ENCODE data around the gene ASPA. TPM values are rescaled to one million over a fixed set of nuclear protein-coding genes. Genes with fewer than 3 reads are reported as not detected.

ASPA gene
- polyA plus RNA-seq, 1 of the 3 experiments (the other 2 are of a cell fraction), result not detected

DNA sequence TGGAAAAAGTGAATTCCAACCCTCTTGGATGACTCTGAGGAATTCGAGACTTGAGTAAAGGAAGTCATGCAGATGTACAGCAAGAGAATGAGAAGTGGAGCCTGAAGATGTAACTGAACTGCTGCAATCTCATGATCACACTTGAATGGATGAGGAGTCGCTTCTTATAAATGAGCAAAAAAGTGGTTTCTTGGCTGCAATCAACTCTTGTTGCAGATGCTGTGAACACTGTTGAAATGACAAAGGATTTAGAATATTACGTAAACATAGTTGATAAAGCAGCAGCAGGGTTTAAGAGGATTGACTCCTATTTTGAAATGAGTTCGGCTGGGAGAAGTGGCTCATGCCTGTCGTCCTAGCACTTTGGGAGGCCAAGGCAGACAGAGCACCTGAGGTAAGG lies 25.5 kb downstream of the ASPA start (continued):
- TF ChIP-seq, protein P1, sequence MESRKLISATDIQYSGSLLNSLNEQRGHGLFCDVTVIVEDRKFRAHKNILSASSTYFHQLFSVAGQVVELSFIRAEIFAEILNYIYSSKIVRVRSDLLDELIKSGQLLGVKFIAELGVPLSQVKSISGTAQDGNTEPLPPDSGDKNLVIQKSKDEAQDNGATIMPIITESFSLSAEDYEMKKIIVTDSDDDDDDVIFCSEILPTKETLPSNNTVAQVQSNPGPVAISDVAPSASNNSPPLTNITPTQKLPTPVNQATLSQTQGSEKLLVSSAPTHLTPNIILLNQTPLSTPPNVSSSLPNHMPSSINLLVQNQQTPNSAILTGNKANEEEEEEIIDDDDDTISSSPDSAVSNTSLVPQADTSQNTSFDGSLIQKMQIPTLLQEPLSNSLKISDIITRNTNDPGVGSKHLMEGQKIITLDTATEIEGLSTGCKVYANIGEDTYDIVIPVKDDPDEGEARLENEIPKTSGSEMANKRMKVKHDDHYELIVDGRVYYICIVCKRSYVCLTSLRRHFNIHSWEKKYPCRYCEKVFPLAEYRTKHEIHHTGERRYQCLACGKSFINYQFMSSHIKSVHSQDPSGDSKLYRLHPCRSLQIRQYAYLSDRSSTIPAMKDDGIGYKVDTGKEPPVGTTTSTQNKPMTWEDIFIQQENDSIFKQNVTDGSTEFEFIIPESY (IDR thresholded peaks at IDR 0.05; ENCODE audit: borderline replicate concordance, low read depth), result no peak
- no peak for TF ChIP-seq MEF2A (IDR thresholded peaks at IDR 0.05; ENCODE audit: borderline replicate concordance, low read depth)
- TF ChIP-seq ELF1 (IDR thresholded peaks at IDR 0.05), result no peak
- no peak for TF ChIP-seq FOXM1 (IDR thresholded peaks at IDR 0.05; ENCODE audit: low read depth)

DNA sequence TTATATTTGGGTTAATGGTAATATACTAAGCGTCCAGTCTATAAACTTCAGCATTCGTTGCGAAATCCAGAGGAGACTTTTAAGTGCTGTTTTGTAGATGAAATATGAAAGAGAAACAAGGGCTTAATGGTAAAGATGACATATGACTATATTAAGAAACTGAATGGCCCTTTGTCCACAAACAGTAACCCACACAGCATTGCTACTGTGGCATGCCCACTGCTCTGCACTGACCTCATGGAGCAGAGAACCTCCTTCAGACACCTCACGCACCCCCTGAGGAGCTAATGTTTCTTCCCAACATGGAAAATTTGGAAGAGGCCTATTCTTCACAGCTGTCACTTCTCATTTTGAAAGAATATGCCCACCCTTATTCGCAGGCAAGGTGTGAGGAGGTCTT lies 26.7 kb downstream of the ASPA start:
- Histone ChIP-seq H3K27me3 (ENCODE audit: insufficient read depth) (peaks cover 25% of the 10 kb centered on the region), H3K4me2 (no peak overlapping the region), H3K79me2 (ENCODE audit: insufficient read depth) (no peaks in the 10 kb centered on the region), H3K36me3 (replicated peaks in 1 of 2; ENCODE audit: control insufficient read depth in 1 of 2, insufficient read depth in 2 of 2, low read length in 1 of 2) (no peaks in the 10 kb centered on the region), H2AFZ (ENCODE audit: low read depth) (no peak overlapping the region), H3K9ac (no peak overlapping the region), H3K4me3 (ENCODE audit: low read depth in 2 of 2, low read length in 1 of 2) (no peak overlapping the region), H3K9me2 (no peaks in the 10 kb centered on the region), H3K27ac (ENCODE audit: low read depth in 2 of 2, low read length in 1 of 2) (no peak overlapping the region), H3K9me3 (no peaks in the 10 kb centered on the region), H3F3A (replicated peaks; ENCODE audit: insufficient read depth) (no peaks in the 10 kb centered on the region), H3K4me1 (ENCODE audit: control insufficient read depth in 1 of 2, insufficient read depth in 2 of 2, low read depth in 1 of 2, low read length in 1 of 2) (no peaks in the 10 kb centered on the region), H4K20me1 (ENCODE audit: insufficient read depth) (no peaks in the 10 kb centered on the region)
- CTCF ChIA-PET, result no interaction called here
- POLR2A ChIA-PET, result no interaction called here
- DNase-seq, result no peak
- TF ChIP-seq FOXJ3 (CRISPR knock-in tag; IDR thresholded peaks at IDR 0.05), result no peak
- TF ChIP-seq NRF1 (IDR thresholded peaks at IDR 0.05; ENCODE audit: low read depth, low read length), result no peak
- 10% methylated on average over 5 of the region's 5 CpGs for WGBS (ENCODE audit: low lambda C conversion rate)

DNA sequence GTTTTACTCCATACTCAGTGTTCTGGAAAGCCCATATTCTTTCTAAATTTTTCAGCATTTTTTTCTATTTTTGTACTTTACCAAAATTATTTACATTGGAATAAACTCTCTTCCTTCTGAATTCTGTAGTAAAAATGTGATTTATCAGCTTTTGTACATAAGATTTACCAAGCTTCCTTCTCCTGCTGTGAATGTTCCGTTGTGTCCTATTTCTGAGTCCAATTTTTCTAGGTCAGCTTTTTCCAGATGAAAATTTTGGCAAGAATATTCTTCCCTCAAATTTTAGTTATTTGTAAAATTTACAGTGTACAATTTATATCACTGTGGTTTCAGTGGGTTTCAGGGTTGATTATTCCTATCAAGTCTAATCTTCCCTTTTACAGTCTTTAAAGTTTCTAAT lies 27.5 kb downstream of the ASPA start:
- Histone ChIP-seq H3K27ac (ENCODE audit: low read depth in 2 of 2, low read length in 1 of 2) (no peak overlapping the region), H3K27me3 (ENCODE audit: insufficient read depth) (peaks cover 21% of the 10 kb centered on the region), H3K9me2 (no peaks in the 10 kb centered on the region), H3K4me2 (no peak overlapping the region), H3K36me3 (replicated peaks in 1 of 2; ENCODE audit: control insufficient read depth in 1 of 2, insufficient read depth in 2 of 2, low read length in 1 of 2) (no peaks in the 10 kb centered on the region), H3F3A (replicated peaks; ENCODE audit: insufficient read depth) (no peaks in the 10 kb centered on the region), H3K9ac (no peak overlapping the region), H3K4me1 (ENCODE audit: control insufficient read depth in 1 of 2, insufficient read depth in 2 of 2, low read depth in 1 of 2, low read length in 1 of 2) (no peaks in the 10 kb centered on the region), H4K20me1 (ENCODE audit: insufficient read depth) (no peaks in the 10 kb centered on the region), H3K9me3 (no peaks in the 10 kb centered on the region), H3K4me3 (ENCODE audit: low read depth in 2 of 2, low read length in 1 of 2) (no peak overlapping the region), H3K79me2 (ENCODE audit: insufficient read depth) (no peaks in the 10 kb centered on the region), H2AFZ (ENCODE audit: low read depth) (no peak overlapping the region)
- CTCF ChIA-PET, result no interaction called here
- DNase-seq, result no peak
- TF ChIP-seq ELF1 (IDR thresholded peaks at IDR 0.05) (no peak), FOSL2 (IDR thresholded peaks at IDR 0.05; ENCODE audit: borderline replicate concordance, low read depth) (no peak), CHD2 (IDR thresholded peaks at IDR 0.05; ENCODE audit: low read length, partially characterized antibody) (no peak), RCOR1 (IDR thresholded peaks at IDR 0.05; ENCODE audit: low read length) (no peak), JUND (IDR thresholded peaks at IDR 0.05) (no peak), RAD21 (IDR thresholded peaks at IDR 0.05; ENCODE audit: low read length) (no peak), MXI1 (IDR thresholded peaks at IDR 0.05; ENCODE audit: low read depth, low read length) (no peak), FOXJ3 (CRISPR knock-in tag; IDR thresholded peaks at IDR 0.05) (no peak), FOXM1 (IDR thresholded peaks at IDR 0.05; ENCODE audit: low read depth) (no peak)
- TF ChIP-seq, protein P2, sequence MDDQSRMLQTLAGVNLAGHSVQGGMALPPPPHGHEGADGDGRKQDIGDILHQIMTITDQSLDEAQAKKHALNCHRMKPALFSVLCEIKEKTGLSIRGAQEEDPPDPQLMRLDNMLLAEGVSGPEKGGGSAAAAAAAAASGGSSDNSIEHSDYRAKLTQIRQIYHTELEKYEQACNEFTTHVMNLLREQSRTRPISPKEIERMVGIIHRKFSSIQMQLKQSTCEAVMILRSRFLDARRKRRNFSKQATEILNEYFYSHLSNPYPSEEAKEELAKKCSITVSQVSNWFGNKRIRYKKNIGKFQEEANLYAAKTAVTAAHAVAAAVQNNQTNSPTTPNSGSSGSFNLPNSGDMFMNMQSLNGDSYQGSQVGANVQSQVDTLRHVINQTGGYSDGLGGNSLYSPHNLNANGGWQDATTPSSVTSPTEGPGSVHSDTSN (IDR thresholded peaks at IDR 0.05), result no peak
- TF ChIP-seq, protein P3, sequence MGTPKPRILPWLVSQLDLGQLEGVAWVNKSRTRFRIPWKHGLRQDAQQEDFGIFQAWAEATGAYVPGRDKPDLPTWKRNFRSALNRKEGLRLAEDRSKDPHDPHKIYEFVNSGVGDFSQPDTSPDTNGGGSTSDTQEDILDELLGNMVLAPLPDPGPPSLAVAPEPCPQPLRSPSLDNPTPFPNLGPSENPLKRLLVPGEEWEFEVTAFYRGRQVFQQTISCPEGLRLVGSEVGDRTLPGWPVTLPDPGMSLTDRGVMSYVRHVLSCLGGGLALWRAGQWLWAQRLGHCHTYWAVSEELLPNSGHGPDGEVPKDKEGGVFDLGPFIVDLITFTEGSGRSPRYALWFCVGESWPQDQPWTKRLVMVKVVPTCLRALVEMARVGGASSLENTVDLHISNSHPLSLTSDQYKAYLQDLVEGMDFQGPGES (IDR thresholded peaks at IDR 0.05; ENCODE audit: low read depth, low read length), result no peak
- 5% methylated on average over 1 of the region's 1 CpG for WGBS (ENCODE audit: low lambda C conversion rate)
- POLR2A ChIA-PET, result no interaction called here

Data from SK-N-SH (cell line).